ENCODE results near the gene TBCK.
"Not testable (repeated sequence)": the region's sequence is repeated elsewhere in the genome, so short reads cannot be mapped to it uniquely, and the experiment has no call there.

Gene TBCK

GRCh38 chr4:106116025-106116424 is 200.0 kb downstream of the TBCK start:
- no peaks in the 10 kb centered on the region for H3K27me3 Mint-ChIP-seq (ENCODE audit: low read depth)
- no peak overlapping the region for H3K4me3 Mint-ChIP-seq
- no peak overlapping the region for H3K27ac Mint-ChIP-seq
- no peaks in the 10 kb centered on the region for H3K4me1 Mint-ChIP-seq (ENCODE audit: low read depth)
- peaks cover 10% of the 10 kb centered on the region for H3K36me3 Mint-ChIP-seq (ENCODE audit: low read depth)
- H3K9me3 Mint-ChIP-seq: peaks cover 21% of the 10 kb centered on the region

GRCh38 chr4:106114270-106114669 is 201.7 kb downstream of the TBCK start:
- peaks cover 35% of the 10 kb centered on the region for H3K9me3 Mint-ChIP-seq
- H3K27me3 Mint-ChIP-seq (ENCODE audit: low read depth): no peaks in the 10 kb centered on the region
- no peak overlapping the region for H3K4me3 Mint-ChIP-seq
- peaks cover 12% of the 10 kb centered on the region for H3K36me3 Mint-ChIP-seq (ENCODE audit: low read depth)
- H3K4me1 Mint-ChIP-seq (ENCODE audit: low read depth): no peaks in the 10 kb centered on the region
- no peak overlapping the region for H3K27ac Mint-ChIP-seq

- Mint-ChIP-seq H3K9me3 (peaks cover 49% of the 10 kb centered on the region), H3K36me3 (ENCODE audit: low read depth) (peaks cover 21% of the 10 kb centered on the region)
- H3K27me3 Mint-ChIP-seq (ENCODE audit: low read depth); H3K27ac Mint-ChIP-seq; H3K4me1 Mint-ChIP-seq (ENCODE audit: low read depth); H3K4me3 Mint-ChIP-seq: not testable (repeated sequence)
Measured at GRCh38 chr4:106111778-106112469, 204.1 kb downstream of the TBCK start.

GRCh38 chr4:106109929-106110328 is 206.1 kb downstream of the TBCK start:
- no peaks in the 10 kb centered on the region for H3K4me1 Mint-ChIP-seq (ENCODE audit: low read depth)
- H3K27ac Mint-ChIP-seq: no peak overlapping the region
- H3K36me3 Mint-ChIP-seq (ENCODE audit: low read depth): peaks cover 29% of the 10 kb centered on the region
- H3K9me3 Mint-ChIP-seq: peaks cover 65% of the 10 kb centered on the region
- no peaks in the 10 kb centered on the region for H3K27me3 Mint-ChIP-seq (ENCODE audit: low read depth)
- no peak overlapping the region for H3K4me3 Mint-ChIP-seq

- H3K4me3 Mint-ChIP-seq: no peak overlapping the region
- H3K36me3 Mint-ChIP-seq (ENCODE audit: low read depth): peaks cover 27% of the 10 kb centered on the region
- no peaks in the 10 kb centered on the region for H3K4me1 Mint-ChIP-seq (ENCODE audit: low read depth)
- no peaks in the 10 kb centered on the region for H3K27me3 Mint-ChIP-seq (ENCODE audit: low read depth)
- no peak overlapping the region for H3K27ac Mint-ChIP-seq
- H3K9me3 Mint-ChIP-seq: peaks cover 46% of the 10 kb centered on the region
Measured at GRCh38 chr4:106105697-106106096, 210.3 kb downstream of the TBCK start.

DNA sequence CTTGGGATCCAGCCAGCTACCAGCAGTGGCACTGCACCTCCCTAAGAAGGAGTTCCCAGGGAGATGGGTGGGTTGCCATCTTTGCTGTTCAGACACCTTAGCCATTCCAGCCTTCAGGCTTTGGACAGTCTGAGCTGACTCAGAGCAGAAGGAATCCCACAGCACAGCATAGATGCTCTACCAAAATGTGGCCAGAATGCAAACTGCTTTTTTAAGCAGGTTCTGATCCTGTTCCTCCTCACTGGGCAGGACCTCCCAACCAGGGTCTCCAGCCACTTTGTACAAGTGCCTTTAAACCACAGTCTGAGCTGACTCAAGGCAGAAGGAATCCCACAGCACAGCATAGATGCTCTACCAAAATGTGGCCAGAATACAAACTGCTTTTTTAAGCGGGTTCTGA is 211.7 kb downstream of the TBCK start:
- peaks cover 33% of the 10 kb centered on the region for H3K9me3 Mint-ChIP-seq
- H3K4me3 Mint-ChIP-seq: no peak overlapping the region
- H3K27me3 Mint-ChIP-seq (ENCODE audit: low read depth): no peaks in the 10 kb centered on the region
- H3K36me3 Mint-ChIP-seq (ENCODE audit: low read depth): peaks cover 25% of the 10 kb centered on the region
- no peak overlapping the region for H3K27ac Mint-ChIP-seq
- no peaks in the 10 kb centered on the region for H3K4me1 Mint-ChIP-seq (ENCODE audit: low read depth)

GRCh38 chr4:106096454-106096853 is 219.6 kb downstream of the TBCK start:
- Mint-ChIP-seq H3K27ac (no peak overlapping the region), H3K27me3 (ENCODE audit: low read depth) (no peaks in the 10 kb centered on the region), H3K9me3 (peaks cover 11% of the 10 kb centered on the region), H3K4me3 (no peak overlapping the region), H3K36me3 (ENCODE audit: low read depth) (peaks cover 4% of the 10 kb centered on the region), H3K4me1 (ENCODE audit: low read depth) (no peaks in the 10 kb centered on the region)

DNA sequence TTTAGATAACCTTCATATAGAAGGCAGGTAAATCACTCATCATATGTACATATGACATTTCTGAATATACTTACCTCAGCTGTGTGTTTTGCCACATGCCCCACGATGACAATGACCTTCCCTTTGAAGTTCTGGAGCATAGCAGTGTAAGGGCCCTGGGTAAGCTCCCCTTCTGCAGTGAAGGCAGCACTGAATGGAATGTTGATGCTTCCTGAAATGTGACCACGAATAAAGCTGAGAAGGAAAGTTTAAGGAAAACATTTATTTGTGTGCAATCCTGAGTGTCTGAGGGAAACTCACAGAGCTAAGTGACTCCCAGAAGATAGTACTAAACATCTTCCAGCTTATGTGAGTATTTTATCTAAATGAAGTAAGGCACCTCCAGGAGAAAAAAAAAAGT is 220.6 kb downstream of the TBCK start:
- no peak overlapping the region for H3K4me3 Mint-ChIP-seq
- no peaks in the 10 kb centered on the region for H3K27me3 Mint-ChIP-seq (ENCODE audit: low read depth)
- no peak overlapping the region for H3K27ac Mint-ChIP-seq
- peaks cover 21% of the 10 kb centered on the region for H3K9me3 Mint-ChIP-seq
- H3K4me1 Mint-ChIP-seq (ENCODE audit: low read depth): no peaks in the 10 kb centered on the region
- H3K36me3 Mint-ChIP-seq (ENCODE audit: low read depth): peaks cover 14% of the 10 kb centered on the region

DNA sequence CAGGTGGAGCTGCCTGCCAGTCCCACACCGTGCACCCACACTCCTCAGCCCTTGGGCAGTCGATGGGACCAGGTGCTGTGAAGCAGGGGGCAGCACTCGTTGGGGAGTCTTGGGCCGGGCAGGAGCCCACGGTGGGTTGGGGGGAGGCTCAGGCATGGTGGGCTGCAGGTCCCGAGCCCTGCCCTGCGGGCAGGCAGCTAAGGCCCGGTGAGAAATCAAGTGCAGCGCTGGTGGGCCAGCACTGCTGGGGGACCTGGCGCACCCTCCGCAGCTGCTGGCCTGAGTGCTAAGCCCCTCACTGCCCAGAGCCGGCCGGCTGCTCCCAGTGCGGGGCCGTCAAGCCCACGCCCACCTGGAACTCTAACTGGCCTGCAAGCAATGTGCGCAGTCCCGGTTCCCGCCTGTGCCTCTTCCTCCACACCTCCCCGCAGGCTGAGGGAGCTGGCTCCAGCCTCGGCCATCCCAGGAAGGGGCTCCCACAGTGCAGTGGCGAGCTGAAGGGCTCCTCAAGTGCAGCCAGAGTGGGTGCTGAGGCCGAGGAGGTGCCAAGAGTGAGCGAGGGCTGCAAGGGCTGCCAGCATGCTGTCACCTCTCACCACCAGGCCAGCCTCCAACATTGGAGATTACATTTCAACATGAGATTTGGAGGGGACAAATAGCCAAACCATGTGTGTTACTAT is 223.5 kb downstream of the TBCK start:
- peaks cover 29% of the 10 kb centered on the region for H3K9me3 Mint-ChIP-seq

DNA sequence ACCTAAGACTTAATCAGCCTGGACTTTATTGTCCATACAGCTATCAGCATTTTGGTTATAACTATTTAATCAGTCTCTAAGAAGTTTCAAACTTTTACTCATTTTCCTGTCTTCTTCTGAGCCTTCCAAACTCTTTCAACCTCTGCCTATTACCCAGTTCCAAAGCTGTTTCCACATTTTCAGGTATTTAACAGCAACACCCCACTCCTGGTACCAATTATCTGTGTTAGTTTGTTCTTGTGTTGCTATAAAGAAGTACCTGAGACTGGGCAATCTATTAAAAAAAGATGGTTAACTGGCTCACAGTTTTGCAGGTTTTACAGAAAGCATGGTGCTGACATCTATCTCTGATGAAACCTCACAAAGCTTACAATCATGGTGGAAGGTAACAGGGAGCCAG is 225.2 kb downstream of the TBCK start:
- Mint-ChIP-seq H3K9me3 (peaks cover 29% of the 10 kb centered on the region), H3K27ac (no peak overlapping the region), H3K27me3 (ENCODE audit: low read depth) (no peaks in the 10 kb centered on the region), H3K36me3 (ENCODE audit: low read depth) (peaks cover 19% of the 10 kb centered on the region), H3K4me1 (ENCODE audit: low read depth) (no peaks in the 10 kb centered on the region), H3K4me3 (no peak overlapping the region)

More for the DNA sequence above, 223.5 kb downstream of the TBCK start:
- Mint-ChIP-seq H3K4me3 (no peak overlapping the region), H3K36me3 (ENCODE audit: low read depth) (peaks cover 19% of the 10 kb centered on the region), H3K27ac (no peak overlapping the region), H3K4me1 (ENCODE audit: low read depth) (no peaks in the 10 kb centered on the region), H3K27me3 (ENCODE audit: low read depth) (no peaks in the 10 kb centered on the region)

GRCh38 chr4:106083065-106083464 is 232.9 kb downstream of the TBCK start:
- Mint-ChIP-seq H3K4me3 (no peak overlapping the region), H3K27me3 (ENCODE audit: low read depth) (no peaks in the 10 kb centered on the region), H3K36me3 (ENCODE audit: low read depth) (peaks cover 3% of the 10 kb centered on the region), H3K9me3 (peaks cover 39% of the 10 kb centered on the region), H3K27ac (no peak overlapping the region), H3K4me1 (ENCODE audit: low read depth) (no peaks in the 10 kb centered on the region)

DNA sequence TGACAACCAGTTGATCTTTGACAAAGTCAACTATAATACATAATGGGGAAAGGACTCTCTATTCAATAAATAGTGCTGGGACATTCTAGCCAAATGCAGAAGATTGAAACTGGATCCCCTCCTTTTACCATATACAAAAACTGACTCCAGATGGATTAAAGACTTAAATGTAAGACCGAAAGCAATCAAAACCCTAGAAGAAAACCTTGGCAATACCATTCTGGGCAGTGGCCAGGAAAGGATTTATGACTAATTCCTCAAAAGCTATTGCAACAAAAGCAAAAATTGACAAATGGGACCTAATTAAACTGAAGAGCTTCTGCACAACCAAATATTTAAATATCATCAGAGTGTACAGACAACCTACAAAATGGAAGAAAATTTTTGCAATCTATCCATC is 235.6 kb downstream of the TBCK start:
- Mint-ChIP-seq H3K27me3 (ENCODE audit: low read depth) (no peaks in the 10 kb centered on the region), H3K27ac (no peak overlapping the region), H3K4me1 (ENCODE audit: low read depth) (no peaks in the 10 kb centered on the region), H3K9me3 (peaks cover 57% of the 10 kb centered on the region), H3K4me3 (no peak overlapping the region), H3K36me3 (ENCODE audit: low read depth) (peaks cover 8% of the 10 kb centered on the region)

DNA sequence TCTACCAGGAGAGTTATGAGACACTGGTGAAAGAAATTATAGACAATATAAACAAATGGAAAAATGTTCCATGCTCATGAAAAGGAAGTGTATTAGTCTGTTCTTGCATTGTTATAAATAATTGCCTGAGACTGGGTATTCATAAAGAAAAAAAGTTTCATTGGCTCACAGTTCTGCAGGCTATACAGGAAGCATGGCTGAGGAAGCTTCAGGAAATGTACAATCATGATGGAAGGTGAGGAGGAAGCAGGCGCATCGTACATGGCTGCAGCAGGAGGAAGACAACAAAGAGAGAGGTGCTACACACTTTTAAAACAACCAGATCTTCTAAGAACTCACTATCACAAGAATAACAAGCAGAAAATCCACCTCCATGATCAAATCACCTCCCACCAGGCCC is 236.4 kb downstream of the TBCK start:
- H3K9me3 Mint-ChIP-seq: peaks cover 64% of the 10 kb centered on the region

GRCh38 chr4:106065018-106065417 is 251.0 kb downstream of the TBCK start:
- Mint-ChIP-seq H3K36me3 (ENCODE audit: low read depth) (no peaks in the 10 kb centered on the region), H3K4me3 (no peak overlapping the region), H3K9me3 (peaks cover 8% of the 10 kb centered on the region), H3K27ac (no peak overlapping the region), H3K4me1 (ENCODE audit: low read depth) (no peaks in the 10 kb centered on the region), H3K27me3 (ENCODE audit: low read depth) (no peaks in the 10 kb centered on the region)

More for the DNA sequence above, 236.4 kb downstream of the TBCK start:
- H3K4me1 Mint-ChIP-seq (ENCODE audit: low read depth): no peaks in the 10 kb centered on the region
- H3K27me3 Mint-ChIP-seq (ENCODE audit: low read depth): no peaks in the 10 kb centered on the region
- peaks cover 10% of the 10 kb centered on the region for H3K36me3 Mint-ChIP-seq (ENCODE audit: low read depth)
- H3K27ac Mint-ChIP-seq: no peak overlapping the region
- no peak overlapping the region for H3K4me3 Mint-ChIP-seq

- H3K4me3 Mint-ChIP-seq: no peak overlapping the region
- no peaks in the 10 kb centered on the region for H3K36me3 Mint-ChIP-seq (ENCODE audit: low read depth)
- H3K27me3 Mint-ChIP-seq (ENCODE audit: low read depth): no peaks in the 10 kb centered on the region
- no peaks in the 10 kb centered on the region for H3K9me3 Mint-ChIP-seq
- no peaks in the 10 kb centered on the region for H3K4me1 Mint-ChIP-seq (ENCODE audit: low read depth)
- no peak overlapping the region for H3K27ac Mint-ChIP-seq
Measured at GRCh38 chr4:106063009-106063408, 253.0 kb downstream of the TBCK start.

Data from T-helper 1 cell treated with Interleukin-12 subunit alpha and Interleukin-12 subunit beta and Interleukin-4 antibody, amounts not matched to agents 30 μg/mL and 1 μg/mL, for 36 hours (primary cell).